GM12878 (cell line): ENCODE measurements around the gene NFAT5. TPM values are rescaled to one million over a fixed set of nuclear protein-coding genes. Genes with fewer than 3 reads are reported as not detected.

Experiments
- ATAC-seq: fragments of 200-7000 bp; cut with Tn5 transposase; 3 replicates; pipeline ENCODE4 v1.9.1; 2020; ENCODE audit warnings: mild to moderate bottlenecking, moderate library complexity
- BruUV-seq: library from RNA; stranded (reverse); fragments of 400-500 nt; replicated peaks from 2 replicates; lab custom pipeline; 2021; lab: Mats Ljungman, UMichigan
- CTCF ChIA-PET: fragments of 300-600 bp; sonication (Branson Sonifier 250); formaldehyde crosslinking; extraction: SDS; loops from one replicate; lab custom pipeline; 2021; ENCODE audit warnings: inconsistent platforms; lab: Yijun Ruan, JAX
- POLR2A ChIA-PET: fragments of 350-600 bp; formaldehyde crosslinking; extraction: SDS; loops from one replicate; lab custom pipeline; 2021; ENCODE audit warnings: inconsistent platforms; lab: Charles Lee
- RAD21 ChIA-PET: fragments of 300-600 bp; sonication (Branson Sonifier 250); formaldehyde crosslinking; loops from one replicate; lab custom pipeline; 2023; ENCODE audit warnings: antibody characterized with exemption; ENCODE audit not compliant: unreplicated experiment; lab: Charles Lee
- SMC1A ChIA-PET: fragments of 300-600 bp; sonication (Branson Sonifier 250); formaldehyde crosslinking; loops from one replicate; lab custom pipeline; 2023; ENCODE audit not compliant: unreplicated experiment, uncharacterized antibody; lab: Charles Lee
- DNase-seq: peaks from one replicate; pipeline ENCODE4 v3.0.0-alpha.2; 2011; ENCODE audit warnings: low read depth, low spot score
- FAIRE-seq: peaks from 3 replicates; lab custom pipeline; 2011; peaks lifted over from hg19 to GRCh38; lab: Jason Lieb, UNC
- H2AFZ ChIP-seq: 2 replicates; pipeline ENCODE4 v1.6.0; 2011; ENCODE audit warnings: low read depth, low read length, control low read depth; ENCODE audit not compliant: control insufficient read depth
- H3K27ac ChIP-seq: 2 replicates; pipeline ENCODE4 v1.5.1; 2011; ENCODE audit warnings: control low read depth; ENCODE audit not compliant: control insufficient read depth, insufficient read depth
- H3K27me3 ChIP-seq, 2 experiments: replicated peaks in 1 of 2; 2 replicates each; pipeline versions ENCODE4 v1.6.0 to v1.6.1; 2011; ENCODE audit warnings: low read length in 1 of 2; ENCODE audit not compliant: control insufficient read depth in 2 of 2, insufficient read depth in 2 of 2
- H3K36me3 ChIP-seq, 2 experiments: 2 replicates each; pipeline ENCODE4 v1.5.1; 2011; ENCODE audit warnings: low read length in 1 of 2; ENCODE audit not compliant: control insufficient read depth in 2 of 2, insufficient read depth in 2 of 2
- H3K4me1 ChIP-seq: 2 replicates; pipeline ENCODE4 v1.6.1; 2011; ENCODE audit warnings: mild to moderate bottlenecking, low read length, moderate library complexity, mixed read lengths; ENCODE audit not compliant: control insufficient read depth, insufficient read depth
- H3K4me2 ChIP-seq: 2 replicates; pipeline ENCODE4 v1.6.0; 2011; ENCODE audit warnings: control low read depth; ENCODE audit not compliant: control insufficient read depth, insufficient read depth
- H3K4me3 ChIP-seq: fragments of 200-600 bp; sonication (generic); 2 replicates; pipeline ENCODE4 v1.5.1; 2016
- H3K79me2 ChIP-seq: 2 replicates; pipeline ENCODE4 v1.6.0; 2011; ENCODE audit warnings: low read length; ENCODE audit not compliant: control insufficient read depth, insufficient read depth
- H3K9ac ChIP-seq: 2 replicates; pipeline ENCODE4 v1.8.0; 2011; ENCODE audit warnings: low read length, control low read depth, mixed read lengths; ENCODE audit not compliant: control insufficient read depth, insufficient read depth
- H3K9me3 ChIP-seq: replicated peaks from 3 replicates; pipeline ENCODE4 v1.5.1; 2011; ENCODE audit warnings: mild to moderate bottlenecking, low read length; ENCODE audit not compliant: control insufficient read depth, insufficient read depth
- H4K20me1 ChIP-seq: 2 replicates; pipeline ENCODE4 v1.6.0; 2011; ENCODE audit not compliant: control insufficient read depth, insufficient read depth
- FOS ChIP-seq: IDR thresholded peaks from 3 replicates; pipeline ENCODE4 v1.6.1; 2011; ENCODE audit warnings: borderline replicate concordance; ENCODE audit not compliant: insufficient read length; ENCODE audit errors: extremely low read depth
- FOXM1 ChIP-seq: IDR thresholded peaks from 2 replicates; pipeline ENCODE4 v1.6.1; 2012; ENCODE audit warnings: low read depth, mild to moderate bottlenecking, inconsistent platforms, low read length, moderate library complexity
- HDAC2 ChIP-seq: fragments of 200-600 bp; sonication (generic); IDR thresholded peaks from 2 replicates; pipeline ENCODE4 v1.6.1; 2017
- KDM1A ChIP-seq: fragments of 200-600 bp; sonication (generic); IDR thresholded peaks from 2 replicates; pipeline ENCODE4 v1.6.1; 2016; ENCODE audit warnings: borderline replicate concordance
- RAD51 ChIP-seq: fragments of 450-650 bp; IDR thresholded peaks from 2 replicates; pipeline ENCODE4 v1.6.1; 2016; ENCODE audit warnings: moderate library complexity, mild to moderate bottlenecking, inconsistent platforms
- RCOR1 ChIP-seq: conservative IDR thresholded peaks from 2 replicates; pipeline ENCODE4 v1.6.1; 2012; ENCODE audit warnings: low read depth, low read length, improper control_type of control experiment
- SUZ12 ChIP-seq: fragments of 200-600 bp; sonication (generic); IDR thresholded peaks from one replicate; pipeline ENCODE4 v1.6.1; 2018; ENCODE audit warnings: antibody characterized with exemption, mild to moderate bottlenecking; ENCODE audit not compliant: unreplicated experiment
- WGBS: methylation state at CpG from one replicate; pipeline ENCODE4 v1.1.6; 2016; ENCODE audit warnings: low lambda C conversion rate; ENCODE audit not compliant: insufficient replicate concordance, insufficient coverage; ENCODE audit errors: missing lambda C conversion rate; 5-methylcytosine and 5-hydroxymethylcytosine counted together
- in situ Hi-C: fragments of 300-500 bp; cut with MboI; formaldehyde crosslinking; loops from 9 replicates; pipeline ENCODE4 v1.14.3; 2018; ENCODE audit warnings: mixed read lengths
- intact Hi-C: fragments of 100-400 bp; cut with micrococcal nuclease; formaldehyde crosslinking; loops from one replicate; pipeline ENCODE4 v1.14.2; 2022; ENCODE audit not compliant: unreplicated experiment
- polyA plus RNA-seq, 11 experiments: library from polyadenylated mRNA; depleted of rRNA in 4 of 11; unstranded in 6 of 11; stranded (reverse) in 5 of 11; fragments of >200 nt; fragmentation: Nextera tagmentation in 4 of 11; fragmentation: Illumina TruSeq in 1 of 11; extraction: Ambion mirVana in 4 of 11; extraction: Trizol in 1 of 11; gene quantifications; 1 replicate in 1 of 11; 2 replicates in 10 of 11; pipeline versions ENCODE4 v1.2.1 to v1.2.3, GENCODE V29; 2011 to 2016; ENCODE audit warnings: inconsistent platforms in 2 of 11, missing spikeins in 2 of 11, low read depth in 1 of 11
- total RNA-seq, 4 experiments: library from RNA; depleted of rRNA in 3 of 4; stranded (reverse); fragments of >200 nt in 3 of 4; fragmentation: Illumina TruSeq in 1 of 4; extraction: Trizol in 1 of 4; gene quantifications; 2 replicates each; pipeline versions ENCODE4 v1.2.1 to v1.2.3, GENCODE V29; 2013 to 2021
- TF ChIP-seq, protein P1 (sequence below): fragments of 450-650 bp; conservative IDR thresholded peaks from 2 replicates; pipeline ENCODE4 v1.6.1; 2017; ENCODE audit warnings: mild to moderate bottlenecking, moderate library complexity
- TF ChIP-seq, protein P2 (sequence below): IDR thresholded peaks from 2 replicates; pipeline ENCODE4 v1.6.1; 2011; ENCODE audit warnings: mild to moderate bottlenecking, low read depth, low read length, moderate library complexity; ENCODE audit not compliant: insufficient replicate concordance

The NFAT5 gene
- total and polyA plus RNA-seq, 10 of the 15 experiments (the other 5 are each of a cell fraction or from before 2014, with no cell fraction given): 0.58 to 31.5 (median 12.7) TPM

DNA sequence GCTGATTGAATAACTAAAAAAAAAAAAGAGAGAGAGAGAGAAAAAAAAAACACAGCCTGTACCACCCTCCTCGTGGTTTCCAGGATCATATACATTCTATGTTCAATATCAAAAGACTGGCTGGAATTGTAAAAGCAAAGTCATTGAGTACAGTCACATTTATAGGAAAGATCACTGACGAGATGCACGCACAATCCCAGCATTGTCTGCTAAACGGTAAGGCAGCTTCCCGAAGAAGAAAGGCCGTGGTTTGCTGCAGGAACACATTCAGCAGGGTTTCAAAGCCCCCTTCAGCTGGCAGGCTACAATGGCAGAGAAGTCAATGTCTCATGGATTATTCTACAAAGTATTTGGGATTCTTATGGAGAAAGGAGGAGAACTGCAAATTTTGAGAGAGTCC is 151.3 kb downstream of the NFAT5 start:
- ChIA-PET SMC1A (interaction anchor here (1.5 kb wide), 1 partner anchor 38 kb away, joined by 8 read pairs; the partner anchor contains the start of gene NOB1), RAD21 (interaction anchor here (1.6 kb wide), 1 partner anchor 213 kb away, joined by 3 read pairs; no protein-coding TSS in a partner anchor), CTCF (interaction anchor here (0.8 kb wide), 1 partner anchor 38 kb away, joined by 3 read pairs; the partner anchor contains the start of gene NOB1), POLR2A (no interaction called here)
- no peak for DNase-seq
- Histone ChIP-seq H3K79me2 (no peaks in the 10 kb centered on the region), H3K27ac (no peak overlapping the region), H2AFZ (no peak overlapping the region), H3K27me3 (no peaks in the 10 kb centered on the region)
- TF ChIP-seq, protein P1, sequence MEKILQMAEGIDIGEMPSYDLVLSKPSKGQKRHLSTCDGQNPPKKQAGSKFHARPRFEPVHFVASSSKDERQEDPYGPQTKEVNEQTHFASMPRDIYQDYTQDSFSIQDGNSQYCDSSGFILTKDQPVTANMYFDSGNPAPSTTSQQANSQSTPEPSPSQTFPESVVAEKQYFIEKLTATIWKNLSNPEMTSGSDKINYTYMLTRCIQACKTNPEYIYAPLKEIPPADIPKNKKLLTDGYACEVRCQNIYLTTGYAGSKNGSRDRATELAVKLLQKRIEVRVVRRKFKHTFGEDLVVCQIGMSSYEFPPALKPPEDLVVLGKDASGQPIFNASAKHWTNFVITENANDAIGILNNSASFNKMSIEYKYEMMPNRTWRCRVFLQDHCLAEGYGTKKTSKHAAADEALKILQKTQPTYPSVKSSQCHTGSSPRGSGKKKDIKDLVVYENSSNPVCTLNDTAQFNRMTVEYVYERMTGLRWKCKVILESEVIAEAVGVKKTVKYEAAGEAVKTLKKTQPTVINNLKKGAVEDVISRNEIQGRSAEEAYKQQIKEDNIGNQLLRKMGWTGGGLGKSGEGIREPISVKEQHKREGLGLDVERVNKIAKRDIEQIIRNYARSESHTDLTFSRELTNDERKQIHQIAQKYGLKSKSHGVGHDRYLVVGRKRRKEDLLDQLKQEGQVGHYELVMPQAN: no peak
- no peak for TF ChIP-seq RAD51
- TF ChIP-seq, all 136 proteins: peak for 0
- Histone ChIP-seq H3K36me3 (peaks cover 0 to 3% of the 10 kb centered on the region in 2 experiments; a peak in 2 of 4 replicates), H3K4me2 (no peak overlapping the region), H3K9me3 (no peaks in the 10 kb centered on the region), H3K4me1 (no peaks in the 10 kb centered on the region), H3K9ac (no peak overlapping the region), H3K4me3 (no peak overlapping the region), H4K20me1 (no peaks in the 10 kb centered on the region)
- BruUV-seq: no TSS peak
- FAIRE-seq (no peak), ATAC-seq (no peak)
- WGBS: 95% methylated on average over 6 of the region's 6 CpGs
- intact Hi-C loops: no loop called here
- in situ Hi-C loops: no loop called here

DNA sequence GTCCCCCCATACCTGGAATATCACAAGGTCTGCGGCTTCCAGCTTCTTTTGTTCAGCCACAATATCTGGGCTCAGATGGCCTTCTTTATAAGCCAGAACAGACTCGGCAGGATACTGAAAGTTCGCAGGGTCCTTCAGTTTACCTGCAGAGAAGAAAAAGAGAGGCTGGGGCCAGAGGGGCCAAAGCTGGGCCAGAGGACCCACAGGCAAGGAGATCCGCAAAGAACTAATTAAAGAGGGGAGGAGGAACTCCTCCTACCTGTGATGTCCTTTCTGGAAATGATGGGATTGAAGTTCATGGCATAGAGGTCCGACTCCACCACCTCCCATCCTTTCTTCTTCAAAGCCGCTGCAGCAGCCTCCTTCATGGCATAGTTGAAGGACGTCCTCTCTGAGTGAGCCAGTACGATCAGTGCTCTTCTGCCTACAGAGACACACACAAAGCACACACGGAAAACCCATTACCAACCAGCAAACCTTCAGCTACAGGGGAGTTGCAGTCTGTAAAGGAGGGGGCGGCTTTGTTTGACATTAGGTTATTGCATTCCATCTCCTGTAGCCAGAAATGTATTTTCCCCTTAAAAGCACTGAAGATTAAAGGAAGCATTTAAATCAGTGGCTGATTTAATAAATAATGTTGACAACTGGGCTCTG is 152.5 kb downstream of the NFAT5 start:
- ChIA-PET CTCF (interaction anchor here (0.8 kb wide), 1 partner anchor 36 kb away, joined by 3 read pairs; the partner anchor contains the start of gene NOB1), SMC1A (interaction anchor here (0.6 to 1.5 kb wide), 3 partner anchors 8 to 412 kb away, joined by 3 to 8 read pairs (median 3); partner anchors contain the start of genes NOB1 and NQO1), POLR2A (no interaction called here), RAD21 (interaction anchor here (1.6 kb wide), 1 partner anchor 212 kb away, joined by 3 read pairs; no protein-coding TSS in a partner anchor)
- H3K4me3 ChIP-seq: no peak overlapping the region
- H3K27me3 ChIP-seq: no peaks in the 10 kb centered on the region
- H3K9me3 ChIP-seq: no peaks in the 10 kb centered on the region; the same call in 2 of the 3 replicates
- no peaks in the 10 kb centered on the region for H4K20me1 ChIP-seq
- no peak overlapping the region for H3K4me2 ChIP-seq
- H3K4me1 ChIP-seq: no peaks in the 10 kb centered on the region; the same call in none of the 2 replicates
- peaks cover 0 to 3% of the 10 kb centered on the region in 2 experiments; a peak in 2 of 4 replicates for H3K36me3 ChIP-seq
- BruUV-seq: no TSS peak
- in situ Hi-C loops: no loop called here
- H2AFZ ChIP-seq: no peak overlapping the region
- DNase-seq (no peak), ATAC-seq (no peak), FAIRE-seq (no peak)
- no peak overlapping the region for H3K9ac ChIP-seq
- 83% methylated on average over 9 of the region's 10 CpGs for WGBS
- no peak overlapping the region for H3K27ac ChIP-seq
- no peaks in the 10 kb centered on the region for H3K79me2 ChIP-seq
- intact Hi-C loops: no loop called here
- TF ChIP-seq FOXM1 (no peak), KDM1A (no peak), FOS (no peak), SUZ12 (no peak), RCOR1 (no peak), HDAC2 (no peak)
- TF ChIP-seq, protein P2, sequence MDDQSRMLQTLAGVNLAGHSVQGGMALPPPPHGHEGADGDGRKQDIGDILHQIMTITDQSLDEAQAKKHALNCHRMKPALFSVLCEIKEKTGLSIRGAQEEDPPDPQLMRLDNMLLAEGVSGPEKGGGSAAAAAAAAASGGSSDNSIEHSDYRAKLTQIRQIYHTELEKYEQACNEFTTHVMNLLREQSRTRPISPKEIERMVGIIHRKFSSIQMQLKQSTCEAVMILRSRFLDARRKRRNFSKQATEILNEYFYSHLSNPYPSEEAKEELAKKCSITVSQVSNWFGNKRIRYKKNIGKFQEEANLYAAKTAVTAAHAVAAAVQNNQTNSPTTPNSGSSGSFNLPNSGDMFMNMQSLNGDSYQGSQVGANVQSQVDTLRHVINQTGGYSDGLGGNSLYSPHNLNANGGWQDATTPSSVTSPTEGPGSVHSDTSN: no peak
